Measurements from ENCODE around the gene CCDC90B. TPM values are rescaled to one million over a fixed set of nuclear protein-coding genes. Genes with fewer than 3 reads are reported as not detected.
A peak's percentile ranks its signal among the peaks of the same experiment; 100 is the strongest.

The CCDC90B gene
- total RNA-seq, 3 donors from 2014 or later, result 35.2 to 47.7 (median 35.4) TPM

DNA sequence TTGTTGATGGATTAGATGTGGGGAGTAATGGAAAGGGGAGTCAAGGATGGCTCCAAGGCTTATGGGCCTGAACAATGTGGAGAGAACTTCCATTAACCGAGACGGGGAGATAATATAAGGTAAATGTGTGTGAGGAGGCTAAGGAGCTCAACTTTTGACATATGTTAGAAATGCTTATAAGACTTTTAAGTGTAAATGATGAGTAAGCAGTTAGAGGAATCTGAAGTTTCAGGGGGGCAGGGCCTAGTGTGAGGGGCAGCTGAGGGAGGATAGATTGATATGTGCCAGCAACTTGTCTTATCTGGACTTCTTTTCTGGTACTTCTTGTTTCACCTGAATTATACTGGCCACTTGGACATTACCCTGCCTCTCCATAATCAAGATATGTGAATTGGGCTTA lies 62.7 kb downstream of the CCDC90B start:
- no peak for DNase-seq (ENCODE audit: low spot score in 2 of 2)
- no peaks in the 10 kb centered on the region for H3K36me3 ChIP-seq
- intact Hi-C loops (cut with DNase I; ENCODE audit: low total_unique reads), result no loop called here
- H3K27me3 ChIP-seq, result no peaks in the 10 kb centered on the region
- H3K4me1 ChIP-seq, result no peaks in the 10 kb centered on the region
- TF ChIP-seq POLR2AphosphoS5 (IDR thresholded peaks at IDR 0.05) (no peak), POLR2A (IDR thresholded peaks at IDR 0.05) (no peak)
- TF ChIP-seq, protein P1, sequence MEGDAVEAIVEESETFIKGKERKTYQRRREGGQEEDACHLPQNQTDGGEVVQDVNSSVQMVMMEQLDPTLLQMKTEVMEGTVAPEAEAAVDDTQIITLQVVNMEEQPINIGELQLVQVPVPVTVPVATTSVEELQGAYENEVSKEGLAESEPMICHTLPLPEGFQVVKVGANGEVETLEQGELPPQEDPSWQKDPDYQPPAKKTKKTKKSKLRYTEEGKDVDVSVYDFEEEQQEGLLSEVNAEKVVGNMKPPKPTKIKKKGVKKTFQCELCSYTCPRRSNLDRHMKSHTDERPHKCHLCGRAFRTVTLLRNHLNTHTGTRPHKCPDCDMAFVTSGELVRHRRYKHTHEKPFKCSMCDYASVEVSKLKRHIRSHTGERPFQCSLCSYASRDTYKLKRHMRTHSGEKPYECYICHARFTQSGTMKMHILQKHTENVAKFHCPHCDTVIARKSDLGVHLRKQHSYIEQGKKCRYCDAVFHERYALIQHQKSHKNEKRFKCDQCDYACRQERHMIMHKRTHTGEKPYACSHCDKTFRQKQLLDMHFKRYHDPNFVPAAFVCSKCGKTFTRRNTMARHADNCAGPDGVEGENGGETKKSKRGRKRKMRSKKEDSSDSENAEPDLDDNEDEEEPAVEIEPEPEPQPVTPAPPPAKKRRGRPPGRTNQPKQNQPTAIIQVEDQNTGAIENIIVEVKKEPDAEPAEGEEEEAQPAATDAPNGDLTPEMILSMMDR (IDR thresholded peaks at IDR 0.05), result no peak
- no peak overlapping the region for H3K27ac ChIP-seq
- H3K4me3 ChIP-seq, result no peak overlapping the region
- H3K9me3 ChIP-seq, result no peaks in the 10 kb centered on the region

DNA sequence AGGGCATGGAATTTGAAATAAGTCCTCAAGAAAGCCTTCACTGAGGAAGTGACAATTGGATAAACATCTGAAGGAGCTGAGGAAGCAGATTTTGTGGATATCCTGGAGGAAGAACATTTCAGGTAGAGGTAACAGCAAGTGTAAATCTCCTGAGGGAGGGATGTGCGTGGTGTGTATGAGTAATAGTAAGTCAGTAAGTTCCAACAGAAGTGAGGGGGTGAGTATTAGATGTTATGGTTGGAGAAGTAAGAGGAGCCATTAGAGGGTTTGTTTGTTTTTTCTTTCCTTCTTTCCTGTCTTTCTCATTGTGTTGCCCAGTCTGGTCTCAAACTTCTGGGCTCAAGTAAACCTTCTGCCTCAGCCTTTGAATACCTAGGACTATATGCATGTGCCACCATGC lies 63.7 kb downstream of the CCDC90B start:
- intact Hi-C loops (cut with DNase I; ENCODE audit: low total_unique reads), result no loop called here
- H3K9me3 ChIP-seq, result no peaks in the 10 kb centered on the region
- no peak overlapping the region for H3K4me3 ChIP-seq
- TF ChIP-seq, protein P1 (IDR thresholded peaks at IDR 0.05), result no peak
- TF ChIP-seq POLR2AphosphoS5 (IDR thresholded peaks at IDR 0.05) (no peak), POLR2A (IDR thresholded peaks at IDR 0.05) (no peak)
- no peaks in the 10 kb centered on the region for H3K27me3 ChIP-seq
- no peak overlapping the region for H3K27ac ChIP-seq
- no peaks in the 10 kb centered on the region for H3K36me3 ChIP-seq
- no peak for DNase-seq (ENCODE audit: low spot score in 2 of 2)
- H3K4me1 ChIP-seq, result no peaks in the 10 kb centered on the region

DNA sequence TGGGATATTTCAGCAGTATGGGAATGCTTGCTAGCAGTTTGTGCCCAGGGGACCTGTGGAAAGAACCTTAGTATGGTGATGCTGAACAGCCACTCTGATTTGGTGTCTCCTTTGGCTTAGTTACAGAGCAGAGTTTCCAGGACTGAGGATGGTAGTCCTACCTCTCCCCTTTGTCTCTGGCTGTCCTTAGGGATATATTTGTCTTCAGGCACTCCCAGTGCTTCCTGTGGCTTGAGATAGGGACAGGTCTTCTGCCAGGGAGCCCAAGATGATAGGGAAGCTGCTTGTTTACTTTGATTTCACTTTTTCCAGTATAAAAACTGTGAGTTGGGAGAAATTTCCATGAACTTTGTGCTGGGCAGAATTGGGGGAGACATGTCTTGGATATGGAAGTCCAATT lies 64.5 kb downstream of the CCDC90B start:
- Histone ChIP-seq H3K27ac (no peak overlapping the region), H3K4me3 (no peak overlapping the region), H3K36me3 (no peaks in the 10 kb centered on the region), H3K4me1 (no peaks in the 10 kb centered on the region), H3K9me3 (no peaks in the 10 kb centered on the region), H3K27me3 (no peaks in the 10 kb centered on the region)
- intact Hi-C loops (cut with DNase I; ENCODE audit: low total_unique reads), result no loop called here
- no peak for TF ChIP-seq POLR2AphosphoS5 (IDR thresholded peaks at IDR 0.05)
- no peak for TF ChIP-seq POLR2A (IDR thresholded peaks at IDR 0.05)
- TF ChIP-seq, protein P1 (IDR thresholded peaks at IDR 0.05), result no peak
- no peak for DNase-seq (ENCODE audit: low spot score in 2 of 2)

DNA sequence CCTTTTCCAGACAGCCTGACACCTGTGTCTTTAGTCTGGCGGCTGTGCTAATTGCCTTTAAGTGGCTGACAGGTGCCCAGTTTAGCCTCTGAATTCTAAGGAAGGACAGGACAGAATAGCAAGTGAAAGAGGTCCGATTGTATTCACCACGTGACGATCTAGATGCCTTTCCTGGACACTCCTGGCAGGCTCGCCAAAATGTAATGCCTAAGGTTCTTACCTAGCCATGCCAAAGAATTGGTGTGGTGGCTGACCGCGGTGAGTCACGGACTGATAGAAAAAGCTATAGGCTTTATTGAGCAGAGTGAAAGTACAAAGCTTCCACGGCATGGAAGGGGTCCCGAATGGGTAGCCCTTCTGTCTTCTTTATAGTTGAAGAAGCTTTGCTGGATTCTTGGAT lies 65.9 kb downstream of the CCDC90B start:
- Histone ChIP-seq H3K36me3 (no peaks in the 10 kb centered on the region), H3K27me3 (no peaks in the 10 kb centered on the region), H3K4me1 (no peaks in the 10 kb centered on the region), H3K27ac (peak overlapping the region in 1 of 2 donors; percentile 33), H3K4me3 (peak overlapping the region in 2 of 3 donors; percentile 23 to 32), H3K9me3 (no peaks in the 10 kb centered on the region)
- DNase-seq (ENCODE audit: low spot score in 2 of 2), result peak in 1 of 2 donors; percentile 74
- TF ChIP-seq POLR2A (IDR thresholded peaks at IDR 0.05) (no peak), POLR2AphosphoS5 (IDR thresholded peaks at IDR 0.05) (peak in 1 of 3 donors; percentile 18)
- TF ChIP-seq, protein P1 (IDR thresholded peaks at IDR 0.05), result no peak
- intact Hi-C loops (cut with DNase I; ENCODE audit: low total_unique reads), result no loop called here

DNA sequence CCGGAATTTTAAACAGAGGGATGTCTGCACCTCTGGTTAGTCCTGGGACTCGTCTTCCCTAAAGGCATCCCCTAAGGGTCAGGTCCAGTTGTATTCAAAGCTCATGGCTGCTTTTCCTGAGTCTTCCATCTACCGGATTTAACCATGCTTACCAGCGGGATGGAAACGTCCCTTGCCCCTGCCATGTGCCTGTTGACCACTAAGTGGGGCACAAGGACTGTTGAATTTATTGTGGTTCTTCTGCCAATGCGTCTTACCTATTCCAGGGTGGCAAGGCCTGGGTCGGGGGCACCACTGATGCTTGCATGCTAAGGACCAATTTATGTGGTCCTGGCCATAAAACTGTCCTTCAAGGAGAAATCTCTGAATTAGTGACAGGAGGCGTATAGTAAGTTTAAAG lies 67.1 kb downstream of the CCDC90B start:
- Histone ChIP-seq H3K4me3 (no peak overlapping the region), H3K9me3 (no peaks in the 10 kb centered on the region), H3K27me3 (no peaks in the 10 kb centered on the region), H3K36me3 (no peaks in the 10 kb centered on the region), H3K27ac (no peak overlapping the region), H3K4me1 (no peaks in the 10 kb centered on the region)
- TF ChIP-seq POLR2AphosphoS5 (IDR thresholded peaks at IDR 0.05) (no peak), POLR2A (IDR thresholded peaks at IDR 0.05) (no peak)
- TF ChIP-seq, protein P1 (IDR thresholded peaks at IDR 0.05), result no peak
- no peak for DNase-seq (ENCODE audit: low spot score in 2 of 2)
- intact Hi-C loops (cut with DNase I; ENCODE audit: low total_unique reads), result no loop called here

Other genes starting within 250 kb of the CCDC90B start
- gene RAB30, start 214.5 kb downstream of the CCDC90B start, total RNA-seq, result 10 to 100 TPM; 20.3 to 26.6 (median 24.2) TPM
- 100 to 1,000 TPM in 2 of 3 donors, 10 to 100 TPM in 1; 78.7 to 133 (median 130) TPM for gene PCF11, start 129.2 kb downstream of the CCDC90B start, total RNA-seq
- gene ANKRD42, start 92.7 kb downstream of the CCDC90B start, total RNA-seq, result 10 to 100 TPM; 17.0 to 22.7 (median 17.4) TPM